Stimulated activated CD8-positive, alpha-beta memory T cell treated with anti-CD3 and anti-CD28 coated beads, Interleukin-2, amount 100 ng/mL, for 48 hours (primary cell): ENCODE measurements around the gene ARHGEF17.

Source experiments
- DNase-seq, 2 donors: peaks; one replicate each; pipeline ENCODE4 v3.0.0-alpha.2; 2020; ENCODE audit warnings: low read depth in 2 of 2

ARHGEF17 gene

DNA sequence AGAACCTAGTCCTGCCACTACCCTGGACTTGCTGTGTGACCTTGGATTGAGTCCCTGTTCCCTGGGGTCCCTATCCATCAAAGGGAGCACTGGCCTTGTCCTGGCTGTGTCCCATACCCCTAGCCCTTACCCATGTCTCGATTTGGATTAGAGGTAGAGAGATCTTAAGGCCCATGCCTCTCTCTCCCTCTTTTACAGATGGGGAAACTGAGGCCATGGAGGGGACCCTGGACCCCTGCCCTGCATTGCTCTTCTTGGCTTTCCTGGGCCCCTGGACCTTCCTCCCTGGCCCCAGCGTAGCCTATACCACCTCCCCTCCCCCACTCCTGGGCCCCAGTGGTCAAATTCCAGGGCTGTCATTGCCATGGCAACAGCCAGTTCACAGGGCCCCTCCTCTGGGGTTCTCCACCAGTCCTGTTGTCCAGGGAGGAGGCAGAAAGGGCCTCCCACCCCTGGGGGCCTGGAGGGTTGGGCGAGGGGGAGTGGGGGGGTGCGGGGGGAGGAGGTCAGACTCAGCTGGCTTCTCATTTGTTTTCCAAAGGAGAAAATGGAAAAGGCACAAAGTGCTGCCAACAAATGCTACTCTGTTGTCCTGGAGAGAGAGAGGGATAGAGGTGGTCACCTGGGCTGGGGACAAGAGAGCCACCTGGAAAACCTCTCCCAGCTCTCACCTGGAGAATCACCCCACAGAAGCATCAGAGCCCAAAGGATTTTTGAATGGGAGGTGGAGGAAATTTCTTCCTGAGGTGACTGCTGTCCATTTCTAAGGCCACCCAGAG is 23.3 kb downstream of the ARHGEF17 start:
- no peak for DNase-seq

DNA sequence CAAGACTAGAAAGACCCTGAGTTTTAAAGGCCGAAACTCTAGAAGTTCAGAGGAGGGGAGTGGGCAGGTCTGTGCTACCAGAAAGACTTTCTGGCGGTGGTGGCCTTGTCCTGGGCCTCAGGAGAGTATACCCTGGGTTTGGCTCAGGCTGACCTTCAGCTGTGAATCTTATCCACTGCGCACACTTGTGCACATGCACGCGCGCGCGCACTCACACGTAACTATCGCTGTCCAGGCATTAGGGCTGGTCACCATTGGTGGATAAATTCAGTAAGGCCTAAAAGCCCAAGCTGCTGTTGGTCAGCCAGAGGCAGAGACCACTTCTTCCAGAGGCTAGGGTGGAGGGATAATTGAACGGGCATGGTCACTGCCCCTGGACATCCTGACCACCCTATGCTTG is 25.1 kb downstream of the ARHGEF17 start:
- no peak for DNase-seq

DNA sequence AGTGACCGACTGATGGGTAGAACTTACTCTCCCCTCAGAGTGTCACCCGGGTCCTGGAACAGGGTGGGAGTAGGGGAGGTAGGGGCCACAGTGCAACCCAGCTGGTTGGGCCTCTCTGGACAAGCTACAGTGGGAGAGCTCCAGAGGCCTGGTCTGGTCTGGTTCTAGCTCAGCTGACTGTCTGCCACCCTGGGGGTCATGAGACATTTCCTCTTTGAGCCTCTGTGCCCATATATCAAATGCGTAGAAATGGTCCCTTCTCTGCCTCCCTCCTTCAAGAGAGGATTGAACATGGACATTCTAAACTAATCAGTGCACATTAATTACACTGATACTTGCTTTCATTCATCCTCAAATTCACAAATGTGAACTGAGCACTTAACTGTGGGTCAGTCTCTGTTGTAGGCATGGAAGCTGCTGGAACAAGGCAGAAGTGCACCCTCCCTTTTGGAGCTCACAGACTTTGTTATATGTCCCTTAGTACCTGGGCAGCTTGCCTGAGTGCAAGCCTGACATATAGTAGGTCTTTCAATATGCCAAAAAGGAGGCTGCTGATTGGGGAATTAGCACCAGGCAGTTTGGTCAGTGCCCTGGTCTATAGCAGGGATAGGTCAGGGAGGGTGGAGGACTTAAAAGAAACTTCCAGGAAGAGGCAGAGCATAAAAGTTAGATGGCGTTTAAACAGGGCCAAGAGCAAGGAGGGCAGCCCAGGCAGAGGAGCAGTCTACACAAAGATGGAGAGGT is 25.7 kb downstream of the ARHGEF17 start:
- DNase-seq = no peak

DNA sequence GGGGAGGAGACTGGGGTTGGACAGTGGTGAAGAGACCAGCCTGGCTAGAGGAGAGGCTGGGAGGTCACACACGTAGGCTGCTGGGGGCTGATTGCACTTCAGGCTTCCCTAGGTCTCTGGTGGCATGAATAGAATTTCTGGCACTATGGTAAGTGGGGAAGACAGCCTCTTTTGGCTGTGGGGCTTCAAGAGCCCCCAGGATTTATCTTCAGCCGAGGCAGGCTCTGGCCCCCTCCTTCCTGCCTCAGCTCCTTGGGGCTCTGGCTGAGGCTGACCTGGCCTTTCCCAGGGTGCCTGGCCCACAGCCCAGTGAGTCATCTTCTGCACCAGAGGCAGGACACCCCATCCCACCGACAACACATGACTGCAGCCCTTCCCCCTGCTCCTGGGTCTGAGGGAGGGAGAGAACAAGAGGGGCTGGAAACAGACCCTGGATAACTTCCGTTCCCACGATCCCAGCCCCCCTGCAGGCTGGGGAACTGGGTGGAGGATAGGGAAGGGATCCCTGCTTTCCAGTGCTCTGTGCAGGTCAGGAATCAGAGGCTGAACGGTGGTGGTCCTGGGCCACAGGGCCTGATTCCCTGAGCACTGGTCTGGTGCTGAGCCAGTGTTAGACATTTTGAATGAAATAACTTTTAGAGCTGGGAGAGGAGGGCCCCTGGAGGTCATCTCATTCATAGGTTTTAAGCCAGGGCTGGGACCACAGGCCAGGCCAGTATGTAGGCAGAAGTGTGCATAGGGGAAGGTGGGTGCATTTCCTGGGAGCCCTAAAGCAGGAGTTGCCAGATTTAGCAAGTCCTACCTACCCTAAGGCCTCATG is 26.5 kb downstream of the ARHGEF17 start:
- DNase-seq = no peak

DNA sequence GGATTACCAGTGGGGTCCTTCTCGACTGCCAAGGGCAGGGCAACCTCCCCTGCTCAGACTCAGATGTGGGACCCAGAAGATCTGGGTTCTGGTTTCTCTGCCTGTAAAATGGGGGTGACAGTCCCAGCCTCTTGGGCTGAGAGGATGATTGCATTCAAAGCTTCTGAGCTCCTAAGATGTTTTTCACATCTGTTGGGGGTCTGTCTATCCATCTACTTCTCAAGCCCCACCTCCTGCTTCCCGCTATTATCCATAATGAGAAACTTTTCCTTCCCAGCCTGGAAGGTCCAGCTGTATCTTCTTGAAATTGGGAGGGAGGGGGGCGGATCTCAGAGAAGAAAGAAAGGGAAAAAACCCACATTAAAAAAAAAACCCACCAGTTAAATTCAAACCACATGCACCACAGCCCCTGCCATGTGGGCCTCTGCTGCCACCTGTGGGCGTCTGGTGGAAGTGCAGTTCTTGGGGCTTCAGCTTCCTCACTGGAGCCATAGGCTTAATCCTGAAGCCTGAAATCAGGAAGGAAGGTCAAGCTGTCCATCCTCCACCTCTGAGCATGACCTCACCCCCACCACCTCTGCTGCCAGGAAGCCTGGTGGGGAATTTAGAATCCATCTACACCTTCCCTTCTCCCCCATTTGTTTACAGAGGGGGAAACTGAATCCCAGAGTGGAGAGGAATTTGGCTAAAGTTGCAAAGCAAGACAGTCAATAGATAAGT is 27.3 kb downstream of the ARHGEF17 start:
- DNase-seq = peak; percentile 71 to 72

DNA sequence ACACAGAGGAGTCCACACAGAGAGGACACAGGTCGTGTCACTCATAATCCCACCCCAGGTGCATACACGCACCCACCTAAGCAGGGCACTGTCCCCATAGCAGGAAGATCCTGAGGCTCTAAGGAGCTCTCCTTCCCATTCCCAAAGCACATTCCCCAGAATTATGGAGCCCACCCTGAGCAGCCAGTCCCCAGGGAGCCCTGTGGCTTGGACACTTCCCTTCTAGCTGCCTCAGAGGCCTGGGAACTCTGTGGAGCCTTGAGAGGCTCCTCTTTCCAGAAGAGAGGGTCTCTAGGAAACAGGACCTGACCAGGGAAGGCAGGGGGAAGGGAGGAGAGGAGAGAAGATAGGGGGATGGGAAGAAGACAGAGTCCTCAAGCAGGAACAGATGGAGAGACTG is 29.8 kb downstream of the ARHGEF17 start:
- no peak for DNase-seq

DNA sequence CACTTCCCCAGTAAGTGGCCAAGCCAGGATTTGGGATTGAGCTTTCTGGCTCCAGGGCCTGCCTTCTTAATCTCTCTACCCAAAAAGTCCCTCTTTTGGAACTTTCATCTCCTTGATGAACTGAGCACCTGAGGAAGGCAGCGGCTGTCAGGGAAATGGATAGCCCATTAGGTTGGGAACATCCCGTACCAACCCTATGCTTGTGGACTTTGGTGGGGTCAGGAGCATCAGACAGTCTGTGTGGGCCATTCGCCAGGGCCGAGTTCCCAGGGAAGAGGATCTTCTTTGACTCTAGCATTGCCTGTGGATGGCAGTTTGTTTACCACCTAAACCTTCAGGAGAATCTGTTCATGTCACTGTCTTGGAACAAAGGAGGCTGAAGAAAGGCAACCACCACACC is 30.2 kb downstream of the ARHGEF17 start:
- no peak for DNase-seq

DNA sequence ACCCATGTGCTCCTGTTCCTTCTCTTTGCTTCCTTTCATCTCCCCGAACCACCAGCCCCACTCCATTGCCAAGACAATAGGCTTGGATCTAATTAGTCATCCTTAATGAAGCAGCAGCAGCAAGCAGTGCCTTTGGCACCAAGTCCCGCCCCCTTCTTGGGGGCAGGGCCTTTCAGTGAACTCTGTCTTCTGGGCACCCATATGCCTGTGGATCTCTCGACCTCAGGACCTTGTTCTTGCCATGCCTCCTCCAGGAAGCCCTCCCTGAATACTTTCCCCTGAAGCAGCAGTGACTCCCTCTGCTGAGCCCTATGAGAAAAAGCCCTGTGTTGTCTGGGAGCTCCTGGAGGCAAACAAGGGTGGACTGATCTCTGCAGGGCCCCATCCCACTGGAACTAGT is 32.1 kb downstream of the ARHGEF17 start:
- DNase-seq = no peak

DNA sequence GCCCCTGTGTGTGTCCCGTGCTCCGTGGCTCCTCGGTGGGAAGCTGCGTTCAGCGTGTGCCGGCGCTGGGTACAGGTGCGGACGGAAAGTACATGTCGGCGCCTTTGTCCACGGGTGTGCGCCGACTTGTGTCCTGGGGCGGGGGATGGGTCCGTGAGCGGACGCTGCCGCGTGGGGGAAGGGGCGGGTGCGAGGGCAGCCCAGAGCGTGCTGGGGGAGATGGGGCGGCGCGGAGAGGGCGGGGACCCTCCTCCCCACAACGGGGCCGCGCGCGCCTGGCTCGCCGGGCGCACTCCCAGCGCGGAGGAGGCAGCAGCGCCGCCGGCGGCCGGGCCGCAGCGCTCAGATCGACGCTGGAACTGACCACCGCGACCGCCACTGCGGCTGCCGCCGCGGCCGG is 34.6 kb downstream of the ARHGEF17 start:
- DNase-seq = no peak

DNA sequence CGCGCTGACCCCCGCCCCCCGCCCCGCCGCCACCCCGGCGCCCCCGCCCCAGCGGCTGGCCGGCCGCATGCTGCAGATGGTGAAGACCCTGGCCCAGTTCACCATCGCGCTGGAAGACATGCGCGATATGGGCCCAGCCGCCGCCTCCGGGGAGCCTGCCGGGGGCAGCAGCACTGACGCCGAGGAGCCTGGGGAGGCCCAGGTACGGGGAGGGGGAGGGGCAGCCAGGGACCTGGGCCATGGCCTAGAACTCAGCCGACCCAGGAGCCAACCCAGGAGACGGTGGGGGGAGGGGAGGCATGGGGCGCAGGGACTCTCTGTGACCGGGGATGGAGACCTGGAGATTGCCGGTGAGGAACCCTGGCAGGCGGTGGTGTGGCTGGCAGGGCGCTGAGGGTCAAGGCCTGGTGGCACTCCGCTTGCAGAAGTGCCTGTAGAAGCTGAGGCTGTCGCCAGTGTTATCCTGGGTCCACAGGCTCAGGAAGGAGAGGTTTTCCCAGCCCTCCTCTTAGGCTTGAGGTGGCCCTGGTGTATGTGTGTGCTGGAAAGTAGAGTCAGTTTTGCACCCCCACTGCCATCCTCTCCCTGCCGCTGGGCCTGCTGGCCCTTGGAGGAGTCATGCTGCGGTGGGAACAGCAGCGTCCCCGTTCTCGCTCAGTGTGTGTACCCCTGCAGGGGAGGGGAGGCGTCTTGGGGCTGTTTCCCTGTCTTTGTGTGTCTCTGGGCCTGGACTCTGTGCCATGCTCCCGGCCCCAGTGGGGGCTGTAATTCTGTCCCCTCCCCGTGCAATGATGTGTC is 35.2 kb downstream of the ARHGEF17 start:
- DNase-seq = no peak

DNA sequence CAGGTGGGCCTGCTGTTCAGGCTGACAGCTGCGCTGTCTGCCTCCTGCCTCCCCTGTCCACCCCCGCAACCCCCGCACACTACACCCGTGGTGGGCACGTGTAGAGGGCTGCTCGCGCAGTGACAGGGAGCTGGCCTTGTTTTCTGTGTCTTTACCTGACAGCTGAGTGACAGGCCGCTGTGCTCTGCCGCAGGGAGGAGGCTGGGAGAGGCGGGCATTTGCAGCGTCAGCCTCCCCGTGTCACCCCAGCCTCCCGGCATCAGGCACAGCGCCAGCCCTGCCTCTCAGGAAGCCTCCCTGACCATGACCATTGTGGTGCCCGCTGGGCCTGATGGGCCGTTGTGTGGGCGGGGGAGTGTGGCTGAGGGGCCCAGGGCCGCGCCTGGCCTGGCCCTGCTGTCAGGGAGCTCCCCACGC is 36.1 kb downstream of the ARHGEF17 start:
- DNase-seq = no peak

DNA sequence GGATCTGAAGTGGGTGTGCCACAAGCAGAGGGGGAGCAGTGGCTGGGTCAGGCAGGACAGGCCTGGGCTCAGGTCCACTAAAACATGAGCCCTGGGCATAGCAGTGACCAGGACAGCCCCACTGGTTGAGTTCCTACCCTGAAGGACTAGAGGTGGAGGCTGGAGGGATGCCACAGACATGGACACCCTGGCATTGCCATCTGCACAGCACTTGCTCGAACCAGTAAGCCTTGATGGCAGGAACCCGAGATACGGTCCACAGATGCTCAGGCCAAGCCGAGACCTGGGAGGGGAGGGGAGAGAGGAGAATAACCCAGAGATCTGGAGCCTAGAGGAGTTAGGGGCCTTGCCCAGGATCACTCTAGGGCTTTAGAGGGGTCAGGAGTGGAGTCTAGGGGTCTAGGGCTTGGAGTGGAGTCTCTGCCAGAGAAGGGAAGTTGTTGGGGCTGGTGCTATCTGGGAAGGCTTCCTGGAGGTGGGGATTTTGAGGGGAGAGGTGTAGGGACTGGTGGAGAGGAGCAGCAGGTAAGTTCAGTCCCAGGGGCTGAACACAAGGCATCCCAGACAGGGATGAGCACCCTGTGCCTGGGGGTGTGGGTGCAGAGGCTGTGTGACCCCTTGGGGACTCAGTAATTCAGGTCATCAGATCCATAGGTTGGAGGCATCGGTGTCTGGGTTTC is 37.5 kb downstream of the ARHGEF17 start:
- no peak for DNase-seq

DNA sequence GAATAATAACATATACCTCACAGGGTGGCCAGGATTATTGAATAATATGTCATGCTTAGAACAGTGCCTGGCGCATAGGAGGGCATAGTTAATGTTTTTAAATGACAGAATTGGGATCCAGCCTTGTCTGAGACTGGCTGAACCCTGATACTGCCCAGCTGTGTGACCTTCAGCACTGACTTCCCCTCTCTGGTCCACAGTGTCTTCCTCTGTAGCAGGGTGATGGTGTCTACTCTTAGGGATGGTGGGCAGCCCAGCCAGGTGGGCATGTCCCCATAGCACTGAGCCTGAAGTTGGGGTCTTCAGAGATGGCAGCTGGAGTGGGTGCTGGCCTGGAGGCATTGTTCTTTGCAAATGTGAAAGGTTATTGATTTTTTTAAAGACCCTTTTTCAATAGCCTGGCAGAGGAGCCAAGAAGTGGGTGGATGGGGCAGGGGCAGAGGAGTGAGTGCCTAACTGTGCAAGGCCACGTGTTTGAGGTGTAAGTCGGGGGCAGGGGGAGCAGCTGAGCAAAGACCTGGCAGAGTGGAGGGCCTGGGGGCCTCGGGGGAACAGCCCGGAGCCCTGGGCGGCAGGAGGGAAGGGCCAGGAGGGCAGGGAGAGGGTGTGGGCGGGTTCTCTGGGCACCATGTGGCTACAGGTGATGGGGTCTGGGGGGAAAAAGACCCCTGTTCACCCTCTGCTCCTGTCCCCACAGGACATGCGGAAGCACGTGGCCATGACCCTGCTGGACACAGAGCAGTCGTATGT is 38.3 kb downstream of the ARHGEF17 start:
- DNase-seq = no peak

DNA sequence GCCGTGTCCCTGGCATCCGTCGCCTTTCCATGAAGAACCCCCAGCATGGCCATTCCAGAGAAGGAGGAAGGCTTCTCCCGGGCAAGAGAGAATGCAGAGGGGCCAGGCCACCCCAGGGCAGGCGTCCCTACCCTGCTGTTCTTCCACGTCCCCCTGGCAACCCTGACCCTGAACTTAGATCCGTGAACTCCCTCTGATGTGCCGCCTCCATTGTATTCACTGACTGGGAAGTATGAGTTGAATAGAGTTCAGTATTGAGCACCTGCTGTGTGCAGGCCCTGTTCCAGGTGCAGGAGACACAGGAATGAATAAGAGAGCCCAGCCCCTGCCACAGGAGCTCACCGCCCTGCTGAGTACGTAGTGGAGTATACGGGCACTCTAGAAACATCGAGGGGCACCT is 39.0 kb downstream of the ARHGEF17 start:
- DNase-seq = no peak

DNA sequence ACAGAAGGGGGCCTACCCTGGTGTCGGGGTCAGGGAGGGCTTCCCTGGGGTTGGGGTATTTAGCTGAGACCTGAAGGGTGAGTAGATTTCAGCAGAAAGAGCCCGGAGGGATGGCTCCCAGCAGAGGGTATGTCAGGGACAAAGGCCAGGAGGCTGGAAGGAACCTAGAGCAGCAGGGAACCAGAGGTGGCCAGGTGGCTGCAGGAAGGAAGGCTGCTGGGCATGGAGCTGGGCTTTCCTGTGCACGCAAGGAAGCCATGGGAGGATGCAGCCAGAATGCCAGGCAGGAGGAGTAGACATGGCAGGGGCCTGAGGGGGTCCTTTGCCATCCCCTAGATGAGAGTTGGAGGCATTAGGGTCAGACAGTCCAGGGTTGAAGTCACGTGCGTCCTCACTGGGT is 40.8 kb downstream of the ARHGEF17 start:
- no peak for DNase-seq

DNA sequence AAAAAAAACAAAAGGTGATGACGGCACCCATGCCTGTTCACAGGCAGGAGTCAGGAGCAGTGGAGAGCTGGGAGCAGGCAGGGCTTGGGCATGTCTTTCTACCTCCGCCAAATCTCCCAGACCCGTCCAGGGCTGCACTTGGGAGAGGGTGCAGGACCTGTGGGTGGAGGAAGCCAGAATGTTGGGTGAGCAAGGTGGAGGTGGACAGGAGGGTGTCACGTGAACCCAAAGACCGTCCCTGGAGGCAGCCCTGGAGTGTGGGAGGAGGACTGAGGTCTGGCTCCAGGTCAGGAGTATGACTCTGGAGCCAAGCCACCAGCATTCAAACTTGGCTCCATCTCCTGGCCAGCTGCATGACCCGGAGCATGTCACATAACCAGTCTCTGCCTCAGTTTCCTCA is 41.6 kb downstream of the ARHGEF17 start:
- no peak for DNase-seq

DNA sequence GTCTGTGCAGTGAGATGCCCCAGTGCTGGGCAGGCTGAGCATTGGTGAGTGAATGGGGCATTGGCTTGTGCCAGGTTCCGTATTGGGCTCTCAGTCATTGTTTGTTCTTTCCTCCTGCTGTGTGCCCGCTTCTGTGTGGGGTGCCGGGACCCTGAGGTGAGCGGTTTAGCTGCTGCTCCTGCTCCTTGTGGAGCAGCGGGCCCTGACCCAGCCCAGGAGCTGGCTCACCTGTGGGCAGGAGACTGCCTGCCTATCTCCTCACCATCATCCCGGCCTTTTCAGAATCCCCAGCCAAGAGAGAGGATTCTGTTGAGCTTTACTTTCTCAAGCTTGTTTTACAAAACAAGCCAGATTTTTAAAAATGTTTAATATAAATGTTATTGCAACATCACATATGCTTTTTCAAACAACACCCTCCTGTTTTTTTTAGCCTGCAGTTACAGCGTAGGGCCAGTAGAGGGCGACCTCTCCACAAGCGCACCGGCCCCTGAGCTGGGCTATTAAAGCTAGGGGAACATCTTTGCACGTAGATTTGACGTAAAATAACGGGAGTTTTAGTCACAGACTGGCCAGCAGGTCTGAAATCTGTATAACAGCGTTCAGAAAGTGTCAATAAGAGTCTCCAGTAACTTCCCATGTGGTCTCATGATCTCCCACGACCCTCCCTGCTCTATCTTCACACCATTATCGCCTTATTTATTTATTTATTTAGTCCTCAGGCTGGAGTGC is 43.0 kb downstream of the ARHGEF17 start:
- DNase-seq = peak in 1 of 2 donors; percentile 27

DNA sequence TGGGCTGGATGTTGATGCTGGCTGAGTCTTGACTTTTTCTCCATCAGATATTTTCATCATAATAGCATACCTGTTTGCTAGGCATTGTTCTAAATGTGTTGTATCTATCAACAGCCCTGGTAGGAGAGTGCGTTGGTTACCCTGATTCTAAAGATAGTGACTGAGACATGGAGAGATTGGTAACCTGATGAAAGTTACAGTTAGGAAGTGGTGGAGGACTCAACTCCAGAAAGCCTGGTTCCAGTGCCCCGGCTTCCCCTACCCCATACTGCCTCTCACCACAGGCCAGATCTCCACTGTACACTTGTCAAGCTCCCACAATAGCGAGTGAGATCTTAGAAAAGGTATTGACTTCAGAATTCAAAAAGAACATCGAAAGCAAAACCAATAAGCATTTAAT is 45.3 kb downstream of the ARHGEF17 start:
- no peak for DNase-seq

DNA sequence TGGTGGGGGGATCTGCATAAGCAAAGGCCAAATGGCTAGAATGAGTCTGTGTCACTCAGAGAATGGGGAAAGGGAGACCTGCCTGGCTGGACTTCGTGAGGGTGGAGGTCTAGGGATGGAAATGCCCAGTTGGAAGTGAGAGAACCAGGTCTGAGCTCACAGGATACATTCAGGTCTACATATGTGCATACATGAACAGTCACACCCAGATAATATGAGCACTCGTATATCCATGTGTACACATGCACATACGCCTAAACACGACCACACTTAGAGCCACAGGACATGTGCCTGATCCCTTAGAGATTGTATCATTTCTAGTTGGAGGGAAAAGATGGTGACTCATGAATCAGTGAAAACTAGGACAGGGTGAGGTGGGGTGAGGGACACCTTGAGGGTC is 47.0 kb downstream of the ARHGEF17 start:
- no peak for DNase-seq
